HG03039 (cell line): ENCODE data around the gene ARID3C.

Experiments used
- ATAC-seq: cut with Tn5 transposase; IDR thresholded peaks from one replicate; pipeline ENCODE4 v1.9.1; 2021; ENCODE audit warnings: mild to moderate bottlenecking, moderate library complexity; ENCODE audit not compliant: unreplicated experiment

ARID3C gene

DNA sequence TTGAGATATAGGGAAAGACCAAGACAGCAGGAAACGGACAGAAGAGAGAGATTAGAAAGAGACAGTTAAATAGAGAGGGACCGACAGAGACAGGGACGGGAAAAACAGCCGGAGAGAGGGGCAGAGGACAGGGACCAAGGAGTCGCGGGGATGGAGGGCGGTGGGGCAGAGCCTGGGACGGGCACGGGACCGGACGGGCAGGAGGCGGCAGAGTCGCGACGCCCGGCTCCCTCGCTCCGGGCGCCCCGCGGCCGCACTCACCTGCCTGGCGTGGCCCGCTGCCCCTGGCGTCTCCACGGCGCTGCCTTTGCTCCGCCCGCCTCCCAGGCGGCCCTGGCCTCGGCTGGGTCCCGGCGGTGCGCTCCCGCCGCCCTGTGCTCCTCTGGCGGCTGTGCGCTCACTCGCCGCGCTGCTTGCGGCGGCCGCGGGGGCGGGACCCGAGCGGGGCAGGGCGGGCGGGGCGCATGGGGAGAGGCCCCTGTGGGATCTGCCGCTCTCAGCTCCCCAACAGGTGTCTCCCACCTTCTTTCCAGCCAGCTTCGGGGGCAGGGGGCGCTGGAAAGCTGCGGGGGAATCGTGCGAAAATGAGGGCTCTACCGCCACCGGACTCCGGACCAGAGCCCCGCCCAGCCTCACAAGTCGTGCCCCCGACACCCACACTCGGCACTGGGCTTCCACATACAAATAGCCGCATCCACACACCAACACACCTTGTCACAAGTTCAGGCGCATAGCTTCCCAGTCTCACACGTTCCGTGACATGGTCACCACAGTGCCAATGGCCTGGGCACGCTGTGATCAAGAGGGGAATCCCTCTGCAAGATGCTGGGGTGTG lies at the start of gene ARID3C:
Gene ARID3C (minus strand): TSS at position 411 of the 835 bp plus-strand sequence. CDS start 1,052 bp downstream, outside the sequence.
- ATAC-seq: no peak

DNA sequence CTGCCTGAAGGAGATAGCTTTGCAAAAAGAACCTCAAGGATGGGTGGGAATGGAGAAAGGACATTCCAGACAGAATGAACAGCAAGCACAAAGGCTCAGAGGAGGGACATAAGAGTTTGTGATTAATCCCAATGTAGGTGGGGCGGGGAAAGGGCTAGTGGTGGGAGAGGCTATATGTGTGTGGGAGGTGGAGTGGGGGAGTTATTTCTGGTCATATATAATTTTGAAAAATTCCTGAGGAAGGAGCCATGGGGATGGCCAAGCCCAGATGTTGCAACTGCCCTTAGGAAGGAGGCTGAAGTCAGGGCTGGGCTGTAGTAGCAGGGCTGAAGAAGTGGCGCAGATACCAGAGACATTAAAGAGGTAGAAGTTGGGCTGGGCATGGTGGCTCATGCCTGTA lies 47.0 kb upstream of the ARID3C start:
- no peak for ATAC-seq

GRCh38 chr9:34675048-34675714 lies 46.3 kb upstream of the ARID3C start:
- no peak for ATAC-seq

- no peak for ATAC-seq
Measured at GRCh38 chr9:34674440-34674839, 45.6 kb upstream of the ARID3C start.

- no peak for ATAC-seq
Measured at GRCh38 chr9:34671307-34671706, 42.4 kb upstream of the ARID3C start.

- no peak for ATAC-seq
Measured at GRCh38 chr9:34669809-34670562, 41.1 kb upstream of the ARID3C start.

DNA sequence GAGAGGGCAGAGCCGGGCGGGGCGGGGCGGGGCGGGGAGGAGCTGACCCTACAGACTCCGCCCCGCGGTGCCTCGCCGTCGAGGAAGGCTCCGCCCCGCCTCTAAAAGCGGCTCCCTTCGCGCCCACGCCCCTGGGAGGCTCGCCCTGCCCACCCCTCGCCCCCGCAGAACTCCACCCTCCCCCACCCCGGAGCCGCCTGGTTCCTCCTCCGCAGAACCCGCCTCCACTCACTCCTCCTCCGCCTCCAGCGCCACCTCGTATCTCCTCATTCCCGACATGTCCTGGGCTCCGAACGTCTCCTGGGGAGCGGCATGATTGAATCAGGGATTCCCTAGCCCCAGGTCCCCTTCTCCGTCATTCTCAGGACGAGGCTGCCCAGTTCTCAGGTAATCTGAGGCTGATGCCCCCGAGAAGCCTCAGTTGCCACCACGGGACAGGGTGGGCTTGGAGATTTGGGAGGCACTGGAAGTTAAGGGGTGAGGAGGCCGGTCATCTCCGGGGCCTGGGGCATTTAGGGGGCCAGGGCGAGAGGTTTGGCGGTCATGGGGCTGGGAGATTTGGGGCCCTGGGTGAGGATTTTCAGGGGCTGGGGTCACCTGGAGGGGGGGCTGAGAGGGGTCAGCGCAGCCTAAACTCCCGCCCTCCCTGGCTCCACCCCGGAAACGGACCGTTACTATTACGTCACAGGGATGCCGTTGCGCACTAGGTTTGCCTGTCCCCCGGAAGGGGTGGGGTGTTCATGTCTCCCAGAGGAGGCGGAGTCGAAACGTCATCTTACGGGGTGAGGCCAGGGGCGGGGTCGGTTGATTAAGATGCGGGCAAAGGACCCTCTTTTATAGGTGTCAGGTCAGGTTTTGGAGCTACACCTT lies 36.8 kb upstream of the ARID3C start:
- ATAC-seq: peak; percentile 58

DNA sequence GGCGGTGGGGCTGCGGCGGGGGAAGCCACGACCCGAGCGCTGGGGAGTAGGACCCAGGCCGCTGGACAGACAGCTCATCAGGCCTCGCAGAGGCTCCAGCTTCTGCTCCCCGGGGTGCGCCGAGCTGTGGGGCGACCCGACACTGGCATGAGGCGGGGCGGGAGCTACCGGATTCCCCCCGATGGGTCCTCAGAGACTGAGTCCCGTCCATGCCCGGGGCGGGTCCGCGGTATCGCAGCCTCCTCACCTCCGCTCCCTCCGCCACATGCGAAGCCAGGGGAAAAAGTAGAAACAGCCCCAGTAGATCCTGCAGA lies 36.2 kb upstream of the ARID3C start:
- no peak for ATAC-seq

DNA sequence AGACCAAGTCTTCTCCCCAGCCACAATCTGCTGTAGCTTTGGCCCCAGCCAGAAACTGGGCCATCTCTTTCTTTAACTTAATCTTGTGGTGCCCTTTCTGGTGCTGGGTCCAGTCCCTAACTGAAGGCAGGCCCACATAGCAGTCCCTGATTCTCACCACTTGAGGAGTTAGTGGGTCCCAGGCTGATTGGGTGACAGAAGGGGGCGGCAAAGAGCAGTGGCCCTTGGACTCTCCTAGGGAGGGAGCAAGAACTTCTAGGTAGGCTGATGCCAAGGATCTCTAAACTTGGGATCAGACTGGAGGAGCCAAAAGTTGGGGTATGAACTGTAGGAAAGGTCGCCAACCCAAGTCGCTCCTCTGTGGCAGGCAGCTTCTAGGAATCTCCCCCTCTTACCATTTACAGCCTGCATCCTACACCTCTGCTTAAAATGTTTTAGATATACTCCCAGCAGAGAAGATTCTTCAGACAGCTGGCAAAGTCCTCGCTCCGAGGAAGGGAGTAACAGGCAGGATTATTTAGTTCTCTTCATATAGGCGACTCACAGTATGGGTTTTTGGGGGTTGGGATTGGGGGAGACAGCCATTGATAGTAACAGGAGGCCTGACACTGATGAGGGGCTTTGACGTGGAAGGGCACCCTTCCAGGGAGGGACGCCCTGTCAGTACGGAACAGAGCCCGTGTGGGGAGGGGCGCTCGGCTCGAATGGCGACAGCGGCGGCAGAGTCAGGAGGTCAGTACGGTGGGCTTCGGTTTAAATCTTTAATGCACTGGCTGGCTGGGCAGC lies 35.6 kb upstream of the ARID3C start:
- peak; percentile 33 for ATAC-seq

DNA sequence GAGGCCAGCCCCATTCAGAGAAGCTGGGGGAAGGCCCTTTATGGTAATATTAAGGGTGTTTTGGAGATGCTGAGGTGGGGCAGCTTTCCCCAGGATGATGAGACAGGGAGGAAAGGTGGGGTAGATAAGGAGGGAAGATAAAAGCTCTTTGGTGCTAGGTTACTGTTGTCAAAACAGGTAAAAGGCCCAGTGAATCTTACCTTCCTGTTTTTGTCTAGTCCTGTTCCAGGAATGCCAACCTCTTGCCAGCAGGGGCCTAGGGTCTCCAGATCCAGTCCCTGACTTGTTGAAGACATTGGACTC lies 34.4 kb upstream of the ARID3C start:
- no peak for ATAC-seq

- no peak for ATAC-seq
Measured at GRCh38 chr9:34662526-34663302, 33.8 kb upstream of the ARID3C start, which contains the start of gene CCL27. Gene CCL27, minus strand, starts transcription at chr9:34662657. Its CDS starts 24 bp downstream, at chr9:34662633.

GRCh38 chr9:34659592-34660253 lies 30.9 kb upstream of the ARID3C start:
- ATAC-seq: no peak

- ATAC-seq: no peak
Measured at GRCh38 chr9:34658461-34658860, 29.6 kb upstream of the ARID3C start.

DNA sequence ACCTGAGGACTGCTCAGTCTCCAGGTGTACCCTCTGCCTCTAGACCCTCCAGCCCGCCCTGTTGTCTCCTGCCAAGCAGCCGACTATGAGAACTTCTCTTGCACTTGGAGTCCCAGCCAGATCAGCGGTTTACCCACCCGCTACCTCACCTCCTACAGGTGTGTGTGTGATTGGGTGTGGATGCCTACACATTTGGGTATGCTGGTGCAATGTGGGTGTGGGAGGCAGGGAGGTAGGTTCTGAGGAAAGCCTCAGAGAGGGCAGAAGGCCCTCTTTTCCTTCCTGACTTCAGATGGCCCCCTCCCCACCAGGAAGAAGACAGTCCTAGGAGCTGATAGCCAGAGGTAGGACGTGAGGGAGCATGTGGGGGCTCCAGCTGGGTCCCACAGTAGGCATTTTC lies 28.1 kb upstream of the ARID3C start:
- no peak for ATAC-seq

DNA sequence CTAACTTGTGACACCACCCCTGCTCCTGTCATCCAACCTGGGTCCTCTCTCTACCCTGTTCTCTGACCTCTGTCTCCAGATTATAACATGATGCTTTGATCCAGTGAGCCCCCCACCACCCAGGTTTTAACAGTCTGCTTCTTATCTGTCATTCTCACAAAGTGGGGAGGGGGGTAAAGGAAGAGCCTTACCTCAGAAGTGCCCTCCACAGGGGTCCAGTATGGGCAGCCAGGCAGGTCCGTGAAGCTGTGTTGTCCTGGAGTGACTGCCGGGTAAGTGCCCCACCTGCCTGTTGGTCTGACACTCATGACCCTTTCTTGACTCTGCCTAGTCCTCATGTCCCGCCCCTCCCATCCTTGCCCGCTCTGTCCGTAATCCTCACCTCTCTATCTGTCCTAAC lies 26.5 kb upstream of the ARID3C start:
- ATAC-seq: no peak

DNA sequence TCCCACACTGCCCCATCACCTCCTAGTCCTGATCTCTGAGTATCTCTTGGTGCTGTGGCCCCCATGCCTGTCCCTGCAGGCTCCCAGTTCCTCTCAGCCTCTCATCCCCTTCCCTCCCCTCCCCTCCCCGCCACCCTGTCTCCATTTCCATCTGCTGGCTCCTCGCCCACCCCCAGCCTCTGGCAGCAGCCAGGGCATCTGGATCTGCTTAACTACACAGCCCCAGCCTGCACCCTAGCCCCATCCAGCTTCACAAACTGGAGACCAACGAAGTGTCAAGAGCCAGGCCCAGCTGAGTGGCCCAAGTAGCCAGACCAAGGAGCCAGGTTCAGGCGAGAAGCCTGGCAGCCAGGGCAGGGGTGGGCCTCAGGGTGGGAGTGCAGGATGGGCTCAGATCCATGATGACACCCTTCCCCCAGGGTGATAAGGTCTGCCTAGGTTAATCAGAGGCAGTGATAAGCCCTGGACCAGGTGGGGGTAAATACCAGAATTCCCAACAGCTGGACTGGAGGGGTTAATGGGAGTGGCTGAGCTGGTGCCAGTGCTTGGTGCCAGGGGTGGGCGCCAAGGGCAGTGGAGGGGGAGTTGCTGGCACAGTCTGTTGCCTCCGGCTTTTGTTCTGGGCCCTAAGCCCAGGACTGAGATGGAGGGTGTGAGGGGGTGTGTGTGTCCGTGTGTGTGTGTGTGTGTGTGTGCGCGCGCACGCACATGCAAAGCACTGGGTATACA lies 25.6 kb upstream of the ARID3C start:
- ATAC-seq: no peak

DNA sequence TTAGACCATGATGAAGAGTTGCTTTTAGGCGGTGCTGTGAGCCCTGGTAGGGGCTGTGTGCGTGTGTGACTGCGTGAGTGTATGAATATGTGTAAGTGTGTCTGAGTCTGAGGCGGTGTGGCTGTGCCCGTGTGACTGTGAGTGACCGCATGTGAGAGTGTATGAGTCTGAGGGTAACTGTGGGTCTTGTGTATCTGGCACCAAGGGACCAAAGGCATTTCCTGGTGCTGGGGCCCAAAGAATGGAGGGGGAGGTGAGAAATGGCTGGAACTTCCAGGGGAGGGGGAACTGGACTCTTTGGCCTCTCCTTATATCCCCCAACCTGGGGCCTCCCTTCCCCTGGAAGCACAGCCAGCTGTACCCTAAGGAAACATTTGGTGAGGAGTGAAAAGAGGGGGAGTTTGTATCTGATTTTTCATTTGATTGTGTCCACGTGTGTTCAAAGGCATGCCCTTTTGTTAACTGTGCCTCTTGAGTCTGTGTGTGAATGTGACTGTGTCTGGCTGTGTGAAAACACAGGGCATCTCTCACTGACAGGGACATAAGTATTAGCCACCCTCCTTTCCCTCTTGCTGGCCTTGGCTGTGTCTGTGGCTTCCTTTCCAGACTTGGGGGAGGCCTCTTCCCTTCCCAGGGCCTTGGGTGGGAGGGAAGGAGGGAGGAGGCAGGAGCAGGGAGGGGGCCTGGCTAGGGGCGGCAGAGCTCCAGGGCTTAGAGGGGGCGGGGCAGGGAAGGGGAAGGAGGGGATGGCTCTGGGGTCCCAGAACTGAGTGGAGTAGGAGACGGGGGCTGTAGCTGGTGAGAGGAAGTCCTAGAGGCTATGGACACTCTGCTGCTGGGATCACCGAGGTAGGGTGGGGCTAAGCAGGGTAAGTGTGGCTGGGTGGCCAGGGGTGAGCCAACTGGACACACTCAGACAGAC lies 24.5 kb upstream of the ARID3C start:
- no peak for ATAC-seq
